GM12801 (cell line): ENCODE results near the gene AHNAK.

Experiments used
- TF ChIP-seq, protein P1 (sequence below): IDR thresholded peaks from one replicate; pipeline ENCODE4 v1.5.1; 2011; ENCODE audit warnings: control low read depth; ENCODE audit not compliant: insufficient read length; ENCODE audit errors: extremely low read depth

Gene AHNAK

DNA sequence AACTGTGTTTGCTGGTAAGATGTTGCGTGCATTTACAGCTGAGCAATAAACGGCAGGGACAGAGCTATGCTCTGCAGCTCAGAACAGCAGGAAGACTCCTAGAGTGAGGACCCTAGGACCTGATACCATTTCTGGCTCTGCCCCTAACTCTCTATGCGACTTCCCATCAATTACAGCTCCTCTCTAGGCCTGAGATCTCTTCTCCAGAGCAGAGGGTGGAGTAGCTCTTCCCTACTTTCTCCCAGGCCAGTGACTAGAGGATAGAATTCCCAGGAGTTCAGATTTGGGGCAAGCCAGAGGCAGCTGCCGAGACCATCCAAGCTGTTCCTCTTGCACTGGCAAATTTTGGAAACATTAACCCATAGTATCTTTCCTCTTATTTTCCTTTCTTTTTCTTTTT lies 140.6 kb downstream of the AHNAK start:
- TF ChIP-seq, protein P1, sequence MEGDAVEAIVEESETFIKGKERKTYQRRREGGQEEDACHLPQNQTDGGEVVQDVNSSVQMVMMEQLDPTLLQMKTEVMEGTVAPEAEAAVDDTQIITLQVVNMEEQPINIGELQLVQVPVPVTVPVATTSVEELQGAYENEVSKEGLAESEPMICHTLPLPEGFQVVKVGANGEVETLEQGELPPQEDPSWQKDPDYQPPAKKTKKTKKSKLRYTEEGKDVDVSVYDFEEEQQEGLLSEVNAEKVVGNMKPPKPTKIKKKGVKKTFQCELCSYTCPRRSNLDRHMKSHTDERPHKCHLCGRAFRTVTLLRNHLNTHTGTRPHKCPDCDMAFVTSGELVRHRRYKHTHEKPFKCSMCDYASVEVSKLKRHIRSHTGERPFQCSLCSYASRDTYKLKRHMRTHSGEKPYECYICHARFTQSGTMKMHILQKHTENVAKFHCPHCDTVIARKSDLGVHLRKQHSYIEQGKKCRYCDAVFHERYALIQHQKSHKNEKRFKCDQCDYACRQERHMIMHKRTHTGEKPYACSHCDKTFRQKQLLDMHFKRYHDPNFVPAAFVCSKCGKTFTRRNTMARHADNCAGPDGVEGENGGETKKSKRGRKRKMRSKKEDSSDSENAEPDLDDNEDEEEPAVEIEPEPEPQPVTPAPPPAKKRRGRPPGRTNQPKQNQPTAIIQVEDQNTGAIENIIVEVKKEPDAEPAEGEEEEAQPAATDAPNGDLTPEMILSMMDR = no peak

DNA sequence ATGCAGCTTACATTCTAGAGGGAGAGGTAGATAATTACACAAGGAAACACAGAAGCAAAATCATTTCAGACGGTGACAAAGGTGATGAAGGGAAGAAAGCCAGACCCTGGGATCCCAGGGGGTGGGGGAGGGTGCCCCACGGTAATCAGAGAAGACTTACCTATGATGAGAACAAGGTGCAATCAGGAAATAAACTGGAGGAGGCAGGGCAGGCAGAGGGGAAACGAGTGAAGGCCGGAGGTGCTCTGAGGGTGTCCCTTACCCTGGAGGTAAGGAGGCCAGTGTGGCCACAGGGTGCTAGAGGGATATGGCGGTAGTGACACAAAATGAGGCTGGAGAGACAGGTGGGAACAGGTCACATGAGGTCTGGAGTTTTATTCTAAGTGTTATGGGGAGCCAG lies 141.7 kb downstream of the AHNAK start:
- TF ChIP-seq, protein P1 = no peak

DNA sequence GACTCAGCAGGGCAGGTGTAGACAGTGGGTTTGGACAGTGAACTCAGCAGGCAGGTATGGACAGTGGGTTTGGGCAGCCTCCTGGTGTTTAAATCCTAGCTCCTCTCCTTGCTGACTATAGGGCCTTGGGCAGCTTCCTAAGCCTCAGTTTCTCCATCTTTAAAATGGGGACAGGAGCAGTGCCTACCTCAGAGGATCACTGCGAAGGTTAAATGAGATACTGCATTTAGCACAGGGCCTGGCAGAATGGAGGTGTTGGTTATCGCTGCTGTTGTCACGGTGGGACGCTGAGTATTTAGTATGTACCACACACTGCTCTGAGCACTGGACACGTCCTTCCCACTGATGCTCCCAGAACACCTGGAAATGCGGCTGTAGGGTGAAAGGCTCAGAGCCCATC lies 142.2 kb downstream of the AHNAK start:
- TF ChIP-seq, protein P1 = no peak

DNA sequence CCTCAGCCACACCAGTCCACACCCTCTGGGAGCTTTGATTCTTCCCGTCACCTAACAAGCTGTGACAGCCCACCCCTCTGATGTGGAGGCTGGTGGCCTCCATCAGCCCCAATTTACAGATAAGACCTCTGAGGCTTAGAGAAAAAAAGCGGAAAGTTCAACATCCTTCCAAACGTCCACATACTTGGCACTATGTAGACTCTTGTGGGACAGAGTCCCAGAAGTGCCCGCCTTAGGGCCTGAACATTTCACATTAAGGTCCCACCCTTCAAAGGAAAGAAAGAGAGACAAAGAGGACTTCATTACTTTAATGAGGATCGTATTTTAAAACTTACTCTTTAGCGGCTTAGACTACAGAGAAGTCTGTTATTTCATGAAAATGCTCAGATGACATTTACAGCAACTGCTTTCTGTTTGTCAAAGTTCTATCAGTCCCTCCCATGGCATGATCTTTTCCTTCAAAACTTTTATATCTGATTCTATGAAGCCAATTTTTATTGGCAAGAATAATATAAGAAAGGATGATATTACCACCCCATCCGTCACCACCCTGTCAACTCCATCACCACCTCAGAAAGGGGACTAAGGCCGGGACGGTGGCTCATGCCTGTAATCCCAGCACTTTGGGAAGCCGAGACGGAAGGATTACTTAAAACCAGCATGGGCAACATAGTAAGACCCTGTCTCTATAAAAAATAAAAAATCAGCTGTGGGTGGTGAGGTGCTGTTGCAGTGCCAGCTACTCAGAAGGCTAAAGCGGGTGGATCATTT lies 143.5 kb downstream of the AHNAK start:
- TF ChIP-seq, protein P1 = no peak

DNA sequence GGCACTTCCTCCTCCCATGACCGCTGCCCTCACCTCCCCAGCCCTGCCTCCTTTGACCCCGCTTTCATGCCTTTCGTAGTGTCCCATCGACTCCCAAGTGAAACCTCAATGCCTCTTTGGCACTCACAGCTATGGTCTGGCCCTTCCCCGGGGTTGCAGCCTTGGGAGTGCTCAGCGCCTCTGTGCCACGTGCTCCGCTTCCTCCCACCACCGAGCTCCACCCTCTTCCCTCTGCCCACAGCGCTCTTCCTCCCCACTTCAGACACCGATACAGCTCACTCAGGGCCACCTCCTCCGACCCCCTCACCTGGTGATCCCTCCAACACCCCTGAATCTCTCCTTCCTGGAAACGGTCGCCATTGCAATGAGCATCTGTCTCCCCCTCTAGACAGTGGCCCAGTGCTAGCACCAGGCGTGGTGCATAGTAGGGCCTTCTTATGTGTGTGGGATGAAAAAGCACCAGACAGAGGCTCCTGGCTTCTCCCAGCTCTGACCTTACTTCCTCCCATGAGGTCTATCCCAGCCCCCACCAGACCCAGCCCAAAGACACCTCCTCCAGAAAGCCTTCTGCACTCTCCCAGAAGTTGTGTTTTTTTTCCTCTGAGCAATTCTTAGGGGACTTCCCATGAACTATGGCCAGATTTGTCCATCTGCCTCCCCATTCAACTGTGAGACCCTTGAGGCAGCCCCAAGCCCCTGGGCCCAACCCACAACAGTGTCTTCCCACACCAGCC lies 144.2 kb downstream of the AHNAK start:
- TF ChIP-seq, protein P1 = no peak

DNA sequence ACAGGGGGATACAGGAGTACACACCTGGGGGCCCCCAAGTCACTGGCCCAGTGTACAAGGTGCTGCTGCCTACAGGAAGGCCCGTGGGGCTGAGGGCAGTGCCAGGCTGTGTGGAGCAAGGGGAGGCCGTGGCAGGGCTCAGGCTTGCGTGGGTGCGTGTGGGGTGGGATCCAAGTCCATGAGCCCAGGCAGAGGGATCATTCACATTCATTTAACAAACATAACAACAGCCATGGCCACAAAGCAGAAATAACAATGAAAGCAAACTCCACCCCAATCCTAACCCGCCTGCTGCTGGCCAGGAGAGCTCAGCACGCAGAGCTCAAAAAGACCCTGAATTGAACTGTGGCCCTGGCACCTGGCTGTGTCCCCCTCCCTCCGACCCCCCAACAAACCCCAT lies 144.8 kb downstream of the AHNAK start:
- TF ChIP-seq, protein P1 = no peak

DNA sequence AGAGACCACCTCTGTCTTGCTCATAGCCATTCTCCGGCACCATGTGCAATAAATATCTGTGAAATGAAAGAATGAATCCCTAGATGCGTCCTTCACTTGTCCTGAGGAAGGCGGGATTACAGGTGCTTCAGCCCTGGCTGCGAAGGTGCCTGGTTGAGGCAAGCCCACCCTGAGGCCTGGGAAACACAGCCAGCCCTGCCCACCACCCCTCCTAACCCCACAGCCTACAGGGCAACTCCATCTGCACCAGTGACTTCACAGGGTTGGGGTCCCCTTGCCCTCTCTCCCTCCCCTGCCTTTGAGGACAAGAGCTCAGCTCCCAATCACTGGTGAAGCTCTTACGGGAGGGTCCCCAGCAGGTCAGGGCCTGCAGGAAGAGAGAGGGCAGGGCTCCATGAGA lies 145.2 kb downstream of the AHNAK start:
- TF ChIP-seq, protein P1 = no peak
